ENCODE results near the gene HINFP. TPM values are rescaled to one million over a fixed set of nuclear protein-coding genes. Genes with fewer than 3 reads are reported as not detected.
A peak's percentile ranks its signal among the peaks of the same experiment; 100 is the strongest.

HINFP gene
- total and polyA plus RNA-seq, 9 of the 15 experiments (the other 6 are each of a cell fraction or from before 2014, with no cell fraction given) = 13.8 to 34.1 (median 22.5) TPM

GRCh38 chr11:119093942-119094815 lies 27.2 kb upstream of the HINFP start (continued):
- TF ChIP-seq ZNF592 (IDR thresholded peaks at IDR 0.05) (no peak), ZNF124 (CRISPR knock-in tag; IDR thresholded peaks at IDR 0.05) (no peak), MEIS2 (IDR thresholded peaks at IDR 0.05; ENCODE audit: partially characterized antibody) (no peak), ZBTB1 (CRISPR knock-in tag; IDR thresholded peaks at IDR 0.05; ENCODE audit: borderline replicate concordance, low read depth) (no peak), IRF9 (tag; IDR thresholded peaks at IDR 0.05) (no peak), SMAD4 (CRISPR knock-in tag; conservative IDR thresholded peaks at IDR 0.05) (peak; percentile 28; the same call in 1 of the 2 replicates), ZBTB8A (IDR thresholded peaks at IDR 0.05; ENCODE audit: partially characterized antibody) (no peak), NUFIP1 (IDR thresholded peaks at IDR 0.05; ENCODE audit: partially characterized antibody) (no peak), TAF1 (IDR thresholded peaks at IDR 0.05; ENCODE audit: control insufficient read depth, extremely low read depth, insufficient read depth, low read length, severe bottlenecking) (peak; percentile 7), PYGO2 (tag; IDR thresholded peaks at IDR 0.05) (no peak), TCF7L2 (IDR thresholded peaks at IDR 0.05; ENCODE audit: low read depth, low read length) (no peak), ZNF324 (CRISPR knock-in tag; IDR thresholded peaks at IDR 0.05) (peak; percentile 37; the same call in 1 of the 2 replicates), FIP1L1 (IDR thresholded peaks at IDR 0.05; ENCODE audit: low read depth, low read length, poor library complexity, severe bottlenecking) (peak; percentile 98), MLX (CRISPR knock-in tag; conservative IDR thresholded peaks at IDR 0.05) (0 out of 4 replicates have a peak, but pooled peaks of 1 of the 2 experiments have one; percentile 32), RB1 (IDR thresholded peaks at IDR 0.05; ENCODE audit: low read depth) (peak; percentile 11; the same call in 1 of the 2 replicates), KLF13 (tag; IDR thresholded peaks at IDR 0.05; ENCODE audit: borderline replicate concordance, low read depth) (no peak), MEF2D (tag; conservative IDR thresholded peaks at IDR 0.05; ENCODE audit: low read depth) (no peak), POLR2G (IDR thresholded peaks at IDR 0.05; ENCODE audit: low read depth, low read length) (peak; percentile 88), ZNF280B (CRISPR knock-in tag; IDR thresholded peaks at IDR 0.05) (no peak), SOX6 (IDR thresholded peaks at IDR 0.05) (no peak)
